Ovary (tissue), 3 donors: ENCODE measurements around the gene USP48.

Experiments used
- POLR2A ChIP-seq: fragments of 450-650 bp; IDR thresholded peaks from one replicate; pipeline ENCODE4 v1.6.1; 2017; ENCODE audit warnings: antibody characterized with exemption, mild to moderate bottlenecking, moderate library complexity
- TF ChIP-seq, protein P1 (sequence below), 3 donors: fragments of 450-650 bp in 2 of 3; fragments of 200-600 bp in 1 of 3; IDR thresholded peaks; one replicate each; pipeline versions ENCODE4 v1.5.1 to v1.8.0; 2016 to 2022; ENCODE audit warnings: antibody characterized with exemption in 3 of 3, mild to moderate bottlenecking in 1 of 3
- donor health status: DM: no; HTN: no; CAD: no.

DNA sequence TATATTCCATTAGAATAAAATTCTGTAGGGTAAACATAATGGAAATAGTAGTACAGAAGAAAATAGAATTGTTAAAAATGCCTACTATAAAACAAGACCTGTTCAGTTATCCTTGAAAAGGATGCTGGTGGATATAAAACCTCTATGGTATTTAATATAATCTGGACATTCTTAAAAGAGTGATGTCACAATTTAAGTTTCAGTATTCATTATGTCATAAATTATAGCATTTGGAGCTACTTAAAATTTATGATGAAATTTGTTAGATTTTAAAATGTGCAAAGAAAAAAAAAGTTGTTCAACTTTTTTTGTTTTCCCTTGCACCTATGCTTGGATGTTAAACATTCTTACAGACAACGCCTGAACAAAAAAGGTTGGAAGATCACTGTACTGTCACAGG is 50.3 kb downstream of the USP48 start:
- TF ChIP-seq, protein P1, sequence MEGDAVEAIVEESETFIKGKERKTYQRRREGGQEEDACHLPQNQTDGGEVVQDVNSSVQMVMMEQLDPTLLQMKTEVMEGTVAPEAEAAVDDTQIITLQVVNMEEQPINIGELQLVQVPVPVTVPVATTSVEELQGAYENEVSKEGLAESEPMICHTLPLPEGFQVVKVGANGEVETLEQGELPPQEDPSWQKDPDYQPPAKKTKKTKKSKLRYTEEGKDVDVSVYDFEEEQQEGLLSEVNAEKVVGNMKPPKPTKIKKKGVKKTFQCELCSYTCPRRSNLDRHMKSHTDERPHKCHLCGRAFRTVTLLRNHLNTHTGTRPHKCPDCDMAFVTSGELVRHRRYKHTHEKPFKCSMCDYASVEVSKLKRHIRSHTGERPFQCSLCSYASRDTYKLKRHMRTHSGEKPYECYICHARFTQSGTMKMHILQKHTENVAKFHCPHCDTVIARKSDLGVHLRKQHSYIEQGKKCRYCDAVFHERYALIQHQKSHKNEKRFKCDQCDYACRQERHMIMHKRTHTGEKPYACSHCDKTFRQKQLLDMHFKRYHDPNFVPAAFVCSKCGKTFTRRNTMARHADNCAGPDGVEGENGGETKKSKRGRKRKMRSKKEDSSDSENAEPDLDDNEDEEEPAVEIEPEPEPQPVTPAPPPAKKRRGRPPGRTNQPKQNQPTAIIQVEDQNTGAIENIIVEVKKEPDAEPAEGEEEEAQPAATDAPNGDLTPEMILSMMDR (IDR thresholded peaks at IDR 0.05), result no peak
- TF ChIP-seq POLR2A, result no peak
